Cardiac muscle cell (in vitro differentiated cells and primary cell): ENCODE data around the gene KLHL15. TPM values are rescaled to one million over a fixed set of nuclear protein-coding genes. Genes with fewer than 3 reads are reported as not detected.

Source experiments
- DNase-seq, 2 donors: peaks; one replicate each; pipeline versions ENCODE4 v3.0.0 to v3.0.0-alpha.2; 2010 to 2017; ENCODE audit warnings: low read depth in 1 of 2, low spot score in 1 of 2
- H3K27ac ChIP-seq: fragments of 200-600 bp; sonication (generic); 2 replicates; pipeline ENCODE4 v1.5.1; 2016
- H3K27me3 ChIP-seq: fragments of 200-600 bp; sonication (generic); 2 replicates; pipeline ENCODE4 v1.6.0; 2016; ENCODE audit warnings: control low read depth
- H3K36me3 ChIP-seq: fragments of 200-600 bp; sonication (generic); 2 replicates; pipeline ENCODE4 v1.5.1; 2016; ENCODE audit warnings: control low read depth
- H3K4me1 ChIP-seq: fragments of 200-600 bp; sonication (generic); 2 replicates; pipeline ENCODE4 v1.8.1; 2017; ENCODE audit warnings: low read depth, mild to moderate bottlenecking, mixed run types
- H3K4me3 ChIP-seq: fragments of 200-600 bp; sonication (generic); 2 replicates; pipeline ENCODE4 v1.5.1; 2016; ENCODE audit warnings: mild to moderate bottlenecking
- H3K9me3 ChIP-seq: fragments of 200-600 bp; sonication (generic); 2 replicates; pipeline ENCODE4 v1.5.1; 2017; ENCODE audit warnings: low read depth, mild to moderate bottlenecking, control low read depth
- CTCF ChIP-seq: IDR thresholded peaks from 2 replicates; pipeline ENCODE4 v1.5.1; 2012; ENCODE audit warnings: low read depth, mild to moderate bottlenecking, low read length
- polyA plus RNA-seq: library from polyadenylated mRNA; unstranded; fragments of >200 nt; fragmentation: Nextera tagmentation; extraction: Ambion mirVana; gene quantifications from 2 replicates; pipeline ENCODE4 v1.2.1, GENCODE V29; 2016
- total RNA-seq: library from RNA; depleted of rRNA; stranded (reverse); fragments of >200 nt; gene quantifications from 2 replicates; pipeline ENCODE4 v1.2.3, GENCODE V29; 2016

Gene KLHL15
- total and polyA plus RNA-seq, 2 experiments from 2014 or later, result 3.5 to 15.8 TPM

- Histone ChIP-seq H3K4me1 (no peaks in the 10 kb centered on the region), H3K9me3 (no peaks in the 10 kb centered on the region), H3K36me3 (no peaks in the 10 kb centered on the region), H3K27me3 (no peaks in the 10 kb centered on the region), H3K27ac (no peak overlapping the region), H3K4me3 (no peak overlapping the region)
- TF ChIP-seq CTCF, result no peak
- no peak for DNase-seq
Measured at GRCh38 chrX:24037729-24038128, 10.7 kb upstream of the KLHL15 start.

- DNase-seq, result no peak
- TF ChIP-seq CTCF, result no peak
- no peak overlapping the region for H3K4me3 ChIP-seq
- H3K9me3 ChIP-seq, result no peaks in the 10 kb centered on the region
- no peak overlapping the region for H3K27ac ChIP-seq
- H3K36me3 ChIP-seq, result no peaks in the 10 kb centered on the region
- H3K27me3 ChIP-seq, result no peaks in the 10 kb centered on the region
- no peaks in the 10 kb centered on the region for H3K4me1 ChIP-seq
Measured at GRCh38 chrX:24034485-24034884, 7.5 kb upstream of the KLHL15 start.

- Histone ChIP-seq H3K36me3 (no peaks in the 10 kb centered on the region), H3K27ac (no peak overlapping the region), H3K9me3 (no peaks in the 10 kb centered on the region), H3K27me3 (no peaks in the 10 kb centered on the region), H3K4me3 (no peak overlapping the region), H3K4me1 (peaks cover 5% of the 10 kb centered on the region)
- peak in 1 of 2 donors; percentile 22 for DNase-seq
- TF ChIP-seq CTCF, result no peak
Measured at GRCh38 chrX:24030597-24030996, 3.6 kb upstream of the KLHL15 start.

GRCh38 chrX:24027985-24028384 is 999 bp upstream of the KLHL15 start:
- no peak for TF ChIP-seq CTCF
- Histone ChIP-seq H3K9me3 (no peaks in the 10 kb centered on the region), H3K27me3 (no peaks in the 10 kb centered on the region), H3K4me3 (no peak overlapping the region), H3K27ac (no peak overlapping the region), H3K4me1 (peaks cover 5% of the 10 kb centered on the region), H3K36me3 (no peaks in the 10 kb centered on the region)
- no peak for DNase-seq

GRCh38 chrX:24026432-24026831 is 554 bp downstream of the KLHL15 start:
- H3K27ac ChIP-seq, result peak overlapping the region; percentile 100
- H3K4me3 ChIP-seq, result peak overlapping the region; percentile 73
- no peak for TF ChIP-seq CTCF
- H3K36me3 ChIP-seq, result no peaks in the 10 kb centered on the region
- H3K27me3 ChIP-seq, result no peaks in the 10 kb centered on the region
- DNase-seq, result peak in 1 of 2 donors; percentile 40
- H3K9me3 ChIP-seq, result no peaks in the 10 kb centered on the region
- peaks cover 5% of the 10 kb centered on the region for H3K4me1 ChIP-seq

GRCh38 chrX:24025741-24026403 is 1.1 kb downstream of the KLHL15 start:
- DNase-seq, result peak in 1 of 2 donors; percentile 83
- TF ChIP-seq CTCF, result no peak
- Histone ChIP-seq H3K27me3 (no peaks in the 10 kb centered on the region), H3K27ac (peak overlapping the region; percentile 100), H3K9me3 (no peaks in the 10 kb centered on the region), H3K36me3 (no peaks in the 10 kb centered on the region), H3K4me3 (peak overlapping the region; percentile 73), H3K4me1 (peaks cover 7% of the 10 kb centered on the region)
